Sigmoid colon (tissue), 7 donors: ENCODE data around the gene PILRA. TPM values are rescaled to one million over a fixed set of nuclear protein-coding genes. Genes with fewer than 3 reads are reported as not detected.

Source experiments
- DNase-seq: peaks from one replicate; pipeline ENCODE4 v3.0.0-alpha.2; 2019
- H3K27ac ChIP-seq, 4 donors: fragments of 200-600 bp; sonication (generic); one replicate each; pipeline ENCODE4 v1.5.1; 2016 to 2019; ENCODE audit warnings: mild to moderate bottlenecking in 1 of 4
- H3K27me3 ChIP-seq, 3 donors: fragments of 200-600 bp; sonication (generic); one replicate each; pipeline ENCODE4 v1.5.1; 2019; ENCODE audit warnings: mild to moderate bottlenecking in 1 of 3
- H3K36me3 ChIP-seq, 4 donors: fragments of 200-600 bp; sonication (generic); one replicate each; pipeline ENCODE4 v1.5.1; 2016 to 2019
- H3K4me1 ChIP-seq, 4 donors: fragments of 200-600 bp; sonication (generic); one replicate each; pipeline ENCODE4 v1.5.1; 2017 to 2019
- H3K4me3 ChIP-seq, 4 donors: fragments of 200-600 bp; sonication (generic); one replicate each; pipeline ENCODE4 v1.5.1; 2017 to 2019; ENCODE audit warnings: mild to moderate bottlenecking in 2 of 4, moderate library complexity in 1 of 4
- H3K9me3 ChIP-seq, 4 donors: fragments of 200-600 bp in 3 of 4; sonication (generic) in 3 of 4; one replicate each; pipeline versions ENCODE4 v1.5.1 to v1.6.1; 2013 to 2019
- CTCF ChIP-seq, 4 experiments: fragments of 450-650 bp in 3 of 4; fragments of 200-600 bp in 1 of 4; IDR thresholded peaks; one replicate each; pipeline ENCODE4 v1.5.1; 2016 to 2019; ENCODE audit warnings: antibody characterized with exemption in 4 of 4, mild to moderate bottlenecking in 3 of 4, moderate library complexity in 2 of 4
- EP300 ChIP-seq, 4 donors: sonication (generic); formaldehyde crosslinking; IDR thresholded peaks; one replicate each; pipeline ENCODE4 v1.6.1; 2017; ENCODE audit warnings: antibody characterized with exemption in 4 of 4
- POLR2A ChIP-seq, 2 donors: fragments of 450-650 bp; IDR thresholded peaks; one replicate each; pipeline ENCODE4 v1.6.1; 2016; ENCODE audit warnings: antibody characterized with exemption in 2 of 2, mild to moderate bottlenecking in 2 of 2, moderate library complexity in 2 of 2
- POLR2AphosphoS5 ChIP-seq, 4 donors: sonication (generic); formaldehyde crosslinking; IDR thresholded peaks; one replicate each; pipeline ENCODE4 v1.6.1; 2017; ENCODE audit warnings: antibody characterized with exemption in 4 of 4
- WGBS, 2 donors: extraction: QIAGEN DNeasy Blood & Tissue Kit; methylation state at CpG; one replicate each; pipeline ENCODE4 v1.1.7; 2013; 5-methylcytosine and 5-hydroxymethylcytosine counted together
- intact Hi-C: fragments of 100-400 bp; cut with DNase I; formaldehyde crosslinking; loops from one replicate; pipeline ENCODE4 v1.15.1; 2023
- polyA plus RNA-seq, 3 donors: library from polyadenylated mRNA; stranded (reverse); fragments of 200-250 nt; gene quantifications; one replicate each; pipeline ENCODE4 v1.2.3, GENCODE V29; 2013
- small RNA-seq, 3 donors: library from RNA; depleted of rRNA; stranded (forward); fragments of <200 nt; gene quantifications; one replicate each; pipeline ENCODE3, GENCODE V24; 2016
- total RNA-seq, 4 donors: library from RNA; depleted of rRNA; stranded (reverse); fragments of >200 nt; gene quantifications; one replicate each; pipeline ENCODE4 v1.1.0, GENCODE V29; 2016
- donor health status: healthy with polysubstance abuse.
- donor health status: Bipolar disorder and iron deficiency.
- donor health status: healthy.

Gene PILRA
- total and polyA plus RNA-seq, 7 donors, result 5.0 to 10.0 (median 5.8) TPM

GRCh38 chr7:100449190-100449795, 76.0 kb downstream of the PILRA start:
- intact Hi-C loops, result no loop called here
- no peak for DNase-seq
- Histone ChIP-seq H3K4me1 (peaks cover 0 to 7% (median 2%) of the 10 kb centered on the region in 4 donors), H3K4me3 (no peak overlapping the region), H3K36me3 (no peaks in the 10 kb centered on the region), H3K27me3 (no peaks in the 10 kb centered on the region), H3K27ac (peak overlapping the region in 3 of 4 donors; percentile 86 to 87 (median 87)), H3K9me3 (no peaks in the 10 kb centered on the region)
- TF ChIP-seq POLR2A (IDR thresholded peaks at IDR 0.05) (no peak), CTCF (IDR thresholded peaks at IDR 0.05) (no peak), POLR2AphosphoS5 (IDR thresholded peaks at IDR 0.05) (no peak), EP300 (IDR thresholded peaks at IDR 0.05) (no peak)
- 90 to 93% methylated on average over 13 of the region's 13 CpGs for WGBS, 2 donors

Small RNA genes lying within 50 kb of the gene (small RNA-seq; reads per million reads assigned to genes)
- 0 reads per million in 3 donors for gene RF00019

Other genes with a start within 250 kb of the PILRA start
- gene MBLAC1, start 246.5 kb upstream of the PILRA start, total RNA-seq, result 1 to 10 TPM; 2.5 to 5.8 (median 4.3) TPM
- 1 to 10 TPM; 1.6 to 4.2 (median 2.6) TPM for gene MBLAC1, start 246.5 kb upstream of the PILRA start, polyA plus RNA-seq
- 100 to 1,000 TPM; 222 to 309 (median 264) TPM for gene LAMTOR4, start 224.6 kb upstream of the PILRA start, total RNA-seq
- 100 to 1,000 TPM; 409 to 626 (median 469) TPM for gene LAMTOR4, start 224.6 kb upstream of the PILRA start, polyA plus RNA-seq
- 10 to 100 TPM in 1 of 4 donors, 1 to 10 TPM in 3; 3.9 to 11.6 (median 6.3) TPM for gene TRAPPC14, start 214.8 kb upstream of the PILRA start, total RNA-seq
- gene TRAPPC14, start 214.8 kb upstream of the PILRA start, polyA plus RNA-seq, result 10 to 100 TPM; 14.4 to 39.3 (median 15.3) TPM
- 1 to 10 TPM; 1.2 to 6.4 (median 3.1) TPM for gene GAL3ST4, start 204.9 kb upstream of the PILRA start, total RNA-seq
- 1 to 10 TPM; 1.2 to 6.2 (median 3.9) TPM for gene GAL3ST4, start 204.9 kb upstream of the PILRA start, polyA plus RNA-seq
- gene GPC2, start 196.1 kb upstream of the PILRA start, total RNA-seq, result 1 to 10 TPM in 1 of 4 donors, under 1 TPM in 3; 0.41 to 1.7 (median 0.60) TPM
- 1 to 10 TPM in 1 of 3 donors, not detected in 2; 5.3 TPM for gene GPC2, start 196.1 kb upstream of the PILRA start, polyA plus RNA-seq
- gene STAG3, start 195.6 kb upstream of the PILRA start, total RNA-seq, result under 1 TPM in 2 of 4 donors, not detected in 2; 0.14 to 0.36 TPM
- gene STAG3, start 195.6 kb upstream of the PILRA start, polyA plus RNA-seq, result 10 to 100 TPM in 1 of 3 donors, 1 to 10 TPM in 1, under 1 TPM in 1; 0.92 to 32.6 (median 3.6) TPM
- under 1 TPM in 3 of 4 donors, not detected in 1; 0.16 to 0.95 (median 0.36) TPM for gene PVRIG, start 153.5 kb upstream of the PILRA start, total RNA-seq
- 10 to 100 TPM in 1 of 3 donors, under 1 TPM in 1, not detected in 1; 0.60 to 12.0 TPM for gene PVRIG, start 153.5 kb upstream of the PILRA start, polyA plus RNA-seq
- gene SPDYE3, start 65.8 kb upstream of the PILRA start, total RNA-seq, result not detected
- under 1 TPM in 1 of 3 donors, not detected in 2; 0.16 TPM for gene SPDYE3, start 65.8 kb upstream of the PILRA start, polyA plus RNA-seq
- 10 to 100 TPM; 25.3 to 56.2 (median 44.4) TPM for gene PILRB, start 15.4 kb upstream of the PILRA start, total RNA-seq
- 10 to 100 TPM in 1 of 3 donors, 1 to 10 TPM in 2; 4.9 to 65.6 (median 7.2) TPM for gene PILRB, start 15.4 kb upstream of the PILRA start, polyA plus RNA-seq
- gene ZCWPW1, start 55.2 kb downstream of the PILRA start, total RNA-seq, result 1 to 10 TPM; 3.8 to 9.4 (median 6.2) TPM
- 1 to 10 TPM; 1.2 to 6.2 (median 5.4) TPM for gene ZCWPW1, start 55.2 kb downstream of the PILRA start, polyA plus RNA-seq
- 10 to 100 TPM; 20.0 to 29.7 (median 25.5) TPM for gene MEPCE, start 56.3 kb downstream of the PILRA start, total RNA-seq
- 10 to 100 TPM; 18.0 to 32.1 (median 19.7) TPM for gene MEPCE, start 56.3 kb downstream of the PILRA start, polyA plus RNA-seq
- gene PPP1R35, start 63.0 kb downstream of the PILRA start, total RNA-seq, result 10 to 100 TPM; 17.4 to 42.6 (median 35.2) TPM
- gene PPP1R35, start 63.0 kb downstream of the PILRA start, polyA plus RNA-seq, result 10 to 100 TPM; 28.2 to 45.5 (median 31.4) TPM
- gene SPACDR, start 90.8 kb downstream of the PILRA start, total RNA-seq, result under 1 TPM in 1 of 4 donors, not detected in 3; 0.95 TPM
- under 1 TPM in 1 of 3 donors, not detected in 2; 0.63 TPM for gene SPACDR, start 90.8 kb downstream of the PILRA start, polyA plus RNA-seq
- gene TSC22D4, start 105.7 kb downstream of the PILRA start, total RNA-seq, result 10 to 100 TPM; 24.4 to 31.6 (median 28.5) TPM
- gene TSC22D4, start 105.7 kb downstream of the PILRA start, polyA plus RNA-seq, result 10 to 100 TPM; 46.8 to 53.5 (median 51.1) TPM
- 1 to 10 TPM; 1.1 to 1.5 (median 1.4) TPM for gene NYAP1, start 110.4 kb downstream of the PILRA start, total RNA-seq
- gene NYAP1, start 110.4 kb downstream of the PILRA start, polyA plus RNA-seq, result 1 to 10 TPM in 1 of 3 donors, under 1 TPM in 1, not detected in 1; 0.23 to 1.6 TPM
- 10 to 100 TPM; 17.5 to 32.7 (median 20.2) TPM for gene AGFG2, start 165.7 kb downstream of the PILRA start, total RNA-seq
- gene AGFG2, start 165.7 kb downstream of the PILRA start, polyA plus RNA-seq, result 10 to 100 TPM; 28.8 to 33.0 (median 30.7) TPM
- 1 to 10 TPM in 2 of 4 donors, under 1 TPM in 1, not detected in 1; 0.71 to 2.5 (median 1.9) TPM for gene SAP25, start 200.4 kb downstream of the PILRA start, total RNA-seq
- 1 to 10 TPM in 1 of 3 donors, not detected in 2; 7.2 TPM for gene SAP25, start 200.4 kb downstream of the PILRA start, polyA plus RNA-seq
- 10 to 100 TPM; 28.9 to 74.5 (median 42.9) TPM for gene LRCH4, start 212.6 kb downstream of the PILRA start, total RNA-seq
- gene LRCH4, start 212.6 kb downstream of the PILRA start, polyA plus RNA-seq, result 10 to 100 TPM; 28.2 to 92.3 (median 40.7) TPM
- 1 to 10 TPM in 1 of 4 donors, under 1 TPM in 2, not detected in 1; 0.27 to 2.8 (median 0.71) TPM for gene FBXO24, start 212.8 kb downstream of the PILRA start, total RNA-seq
- gene FBXO24, start 212.8 kb downstream of the PILRA start, polyA plus RNA-seq, result 1 to 10 TPM in 1 of 3 donors, under 1 TPM in 2; 0.46 to 1.2 (median 0.95) TPM
- gene PCOLCE, start 228.9 kb downstream of the PILRA start, total RNA-seq, result 10 to 100 TPM; 14.3 to 76.4 (median 21.4) TPM
- gene PCOLCE, start 228.9 kb downstream of the PILRA start, polyA plus RNA-seq, result 10 to 100 TPM in 2 of 3 donors, 1 to 10 TPM in 1; 2.3 to 36.7 (median 10.8) TPM
- 10 to 100 TPM in 3 of 4 donors, 1 to 10 TPM in 1; 8.0 to 16.4 (median 12.0) TPM for gene MOSPD3, start 239.1 kb downstream of the PILRA start, total RNA-seq
- 10 to 100 TPM; 18.0 to 19.2 (median 18.7) TPM for gene MOSPD3, start 239.1 kb downstream of the PILRA start, polyA plus RNA-seq